H9 (cell line): Measurements from ENCODE around the gene TPBG. TPM values are rescaled to one million over a fixed set of nuclear protein-coding genes. Genes with fewer than 3 reads are reported as not detected.

Experiments used
- DNase-seq: peaks from one replicate; pipeline ENCODE4 v3.0.0-alpha.2; 2017
- H2AFZ ChIP-seq: one replicate; pipeline ENCODE4 v1.6.1; 2013; ENCODE audit warnings: mild to moderate bottlenecking, low read length, control low read depth, moderate library complexity
- H2AK5ac ChIP-seq: 2 replicates; pipeline ENCODE4 v1.6.1; 2013; ENCODE audit warnings: low read length, control low read depth, mixed read lengths; ENCODE audit not compliant: insufficient read length
- H2BK120ac ChIP-seq: one replicate; pipeline ENCODE4 v1.6.1; 2013; ENCODE audit warnings: low read depth, mild to moderate bottlenecking, low read length, control low read depth, inconsistent platforms; ENCODE audit not compliant: poor library complexity, severe bottlenecking
- H2BK12ac ChIP-seq: 2 replicates; pipeline ENCODE4 v1.6.1; 2013; ENCODE audit warnings: low read length, control low read depth, mixed read lengths, low read depth; ENCODE audit not compliant: insufficient read length
- H2BK15ac ChIP-seq: 2 replicates; pipeline ENCODE4 v1.6.1; 2013; ENCODE audit warnings: low read depth, low read length, control low read depth
- H2BK20ac ChIP-seq: one replicate; pipeline ENCODE4 v1.6.1; 2013; ENCODE audit warnings: low read depth, mild to moderate bottlenecking, low read length, control low read depth, inconsistent platforms; ENCODE audit not compliant: poor library complexity, severe bottlenecking
- H2BK5ac ChIP-seq: 2 replicates; pipeline ENCODE4 v1.6.1; 2013; ENCODE audit warnings: low read length, control low read depth, mixed read lengths; ENCODE audit not compliant: insufficient read length
- H3K14ac ChIP-seq: 2 replicates; pipeline ENCODE4 v1.6.1; 2013; ENCODE audit warnings: low read length, control low read depth; ENCODE audit not compliant: insufficient read depth
- H3K18ac ChIP-seq: 2 replicates; pipeline ENCODE4 v1.6.1; 2013; ENCODE audit warnings: low read depth, mild to moderate bottlenecking, mixed read lengths, low read length, control low read depth; ENCODE audit not compliant: insufficient read length
- H3K23ac ChIP-seq: 2 replicates; pipeline ENCODE4 v1.6.1; 2013; ENCODE audit warnings: low read length, control low read depth, mixed read lengths, low read depth; ENCODE audit not compliant: insufficient read length
- H3K23me2 ChIP-seq: 2 replicates; pipeline ENCODE4 v1.6.1; 2013; ENCODE audit warnings: low read depth, mild to moderate bottlenecking, mixed read lengths, low read length, control low read depth; ENCODE audit not compliant: insufficient read length, poor library complexity, severe bottlenecking
- H3K27ac ChIP-seq: 2 replicates; pipeline ENCODE4 v1.5.1; 2013; ENCODE audit warnings: low read length, control low read depth, mixed read lengths, low read depth; ENCODE audit not compliant: insufficient read length
- H3K27me3 ChIP-seq: 2 replicates; pipeline ENCODE4 v1.6.1; 2013; ENCODE audit warnings: low read length, control low read depth, inconsistent platforms; ENCODE audit not compliant: insufficient read depth
- H3K4ac ChIP-seq: 2 replicates; pipeline ENCODE4 v1.6.1; 2013; ENCODE audit warnings: low read depth, mild to moderate bottlenecking, control low read depth, inconsistent platforms, low read length, moderate library complexity
- H3K4me1 ChIP-seq: 2 replicates; pipeline ENCODE4 v1.6.1; 2013; ENCODE audit warnings: low read length, control low read depth, inconsistent platforms; ENCODE audit not compliant: insufficient read depth
- H3K4me2 ChIP-seq: 2 replicates; pipeline ENCODE4 v1.6.1; 2013; ENCODE audit warnings: low read length, control low read depth, mixed read lengths; ENCODE audit not compliant: insufficient read length, insufficient read depth
- H3K56ac ChIP-seq: 2 replicates; pipeline ENCODE4 v1.6.1; 2013; ENCODE audit warnings: low read depth, mild to moderate bottlenecking, mixed read lengths, low read length, control low read depth; ENCODE audit not compliant: insufficient read length
- H3K79me1 ChIP-seq: 2 replicates; pipeline ENCODE4 v1.6.1; 2013; ENCODE audit warnings: low read depth, mild to moderate bottlenecking, moderate library complexity, low read length, control low read depth, inconsistent platforms; ENCODE audit not compliant: insufficient read depth, poor library complexity, severe bottlenecking
- H3K79me2 ChIP-seq: 2 replicates; pipeline ENCODE4 v1.6.1; 2013; ENCODE audit warnings: low read length, control low read depth, inconsistent platforms; ENCODE audit not compliant: insufficient read depth
- H3K9ac ChIP-seq: 2 replicates; pipeline ENCODE4 v1.6.1; 2013; ENCODE audit warnings: low read length, control low read depth, mixed read lengths; ENCODE audit not compliant: insufficient read length; ENCODE audit errors: extremely low read depth
- H3K9me3 ChIP-seq: one replicate; pipeline ENCODE4 v1.6.1; 2013; ENCODE audit warnings: low read depth, low read length, inconsistent platforms; ENCODE audit not compliant: control insufficient read depth
- H3T11ph ChIP-seq: one replicate; pipeline ENCODE4 v1.6.1; 2013; ENCODE audit warnings: mild to moderate bottlenecking, low read length, control low read depth, inconsistent platforms
- H4K20me1 ChIP-seq: one replicate; pipeline ENCODE4 v1.6.1; 2013; ENCODE audit not compliant: control insufficient read depth, insufficient read length, insufficient read depth
- H4K5ac ChIP-seq: 2 replicates; pipeline ENCODE4 v1.6.1; 2013; ENCODE audit warnings: low read depth, mild to moderate bottlenecking, mixed read lengths, low read length, control low read depth; ENCODE audit not compliant: insufficient read length
- H4K8ac ChIP-seq: replicated peaks from 2 replicates; pipeline ENCODE4 v1.6.1; 2013; ENCODE audit warnings: low read length, control low read depth, mixed read lengths, low read depth; ENCODE audit not compliant: insufficient read length
- H4K91ac ChIP-seq: 2 replicates; pipeline ENCODE4 v1.6.1; 2013; ENCODE audit warnings: low read depth, mild to moderate bottlenecking, moderate library complexity, mixed read lengths, low read length, control low read depth; ENCODE audit not compliant: insufficient read length
- H3K27ac Mint-ChIP-seq, 3 experiments: 2 replicates in 2 of 3; 3 replicates in 1 of 3; pipeline ENCODE4 v1.8.0; 2020 to 2021; ENCODE audit warnings: mixed read lengths in 3 of 3, mild to moderate bottlenecking in 1 of 3, moderate library complexity in 1 of 3
- H3K27me3 Mint-ChIP-seq: 2 replicates; pipeline ENCODE4 v1.8.0; 2021; ENCODE audit warnings: low read depth, mild to moderate bottlenecking, moderate library complexity, mixed read lengths
- H3K36me3 Mint-ChIP-seq, 3 experiments: 2 replicates in 2 of 3; 3 replicates in 1 of 3; pipeline ENCODE4 v1.8.0; 2020 to 2021; ENCODE audit warnings: low read depth in 3 of 3, mixed read lengths in 3 of 3; ENCODE audit not compliant: insufficient read depth in 1 of 3
- H3K4me1 Mint-ChIP-seq, 2 experiments: 2 replicates each; pipeline ENCODE4 v1.8.0; 2020; ENCODE audit warnings: mixed read lengths in 2 of 2
- H3K4me3 Mint-ChIP-seq, 2 experiments: 2 replicates in 1 of 2; 3 replicates in 1 of 2; pipeline ENCODE4 v1.8.0; 2020 to 2021; ENCODE audit warnings: mild to moderate bottlenecking in 2 of 2, mixed read lengths in 2 of 2, moderate library complexity in 1 of 2
- H3K9me3 Mint-ChIP-seq, 2 experiments: 2 replicates in 1 of 2; 3 replicates in 1 of 2; pipeline ENCODE4 v1.8.0; 2020; ENCODE audit warnings: mild to moderate bottlenecking in 2 of 2, mixed read lengths in 2 of 2, moderate library complexity in 1 of 2
- WGBS: extraction: QIAGEN DNeasy Blood & Tissue Kit; methylation state at CpG from one replicate; pipeline ENCODE4 v1.1.7; 2013; ENCODE audit warnings: missing lambda C conversion rate, low lambda C conversion rate, mixed read lengths; ENCODE audit not compliant: insufficient read length; ENCODE audit errors: extremely low coverage; 5-methylcytosine and 5-hydroxymethylcytosine counted together
- total RNA-seq: library from RNA; stranded (reverse); gene quantifications from 2 replicates; pipeline ENCODE4 v1.2.1, GENCODE V29; 2021
- TF ChIP-seq, protein P1 (sequence below): fragments of 200-600 bp; sonication (generic); conservative IDR thresholded peaks from 3 replicates; pipeline ENCODE4 v1.8.0; 2021; ENCODE audit warnings: antibody characterized with exemption, mild to moderate bottlenecking

TPBG gene
- total RNA-seq, 1 experiment from 2014 or later = 19.0 TPM

DNA sequence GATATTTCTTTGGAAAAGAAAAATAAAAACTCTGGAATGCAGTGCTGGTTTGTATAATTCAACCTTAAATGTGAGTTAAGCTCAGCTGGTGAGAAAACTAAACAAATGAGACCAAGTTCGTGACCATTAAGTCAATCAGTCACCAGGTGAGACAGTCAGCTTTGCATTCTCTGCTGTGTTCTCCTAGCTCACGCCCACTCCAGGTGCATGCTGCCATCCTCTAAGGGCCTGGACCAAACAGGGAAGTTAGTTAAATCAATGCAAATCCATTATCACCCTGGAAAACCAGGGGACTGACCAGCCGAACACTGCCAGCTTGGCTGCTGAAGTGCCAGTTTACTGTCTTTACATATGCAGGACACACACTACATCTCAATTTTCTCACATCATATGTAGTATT, 7.2 kb downstream of the TPBG start:
- Histone ChIP-seq H3K23ac (no peak overlapping the region), H3K4me2 (no peak overlapping the region), H3K18ac (no peak overlapping the region), H2AFZ (no peak overlapping the region), H4K5ac (no peak overlapping the region), H3K27ac (no peak overlapping the region), H3K23me2 (no peaks in the 10 kb centered on the region), H3K9ac (no peak overlapping the region), H3K56ac (no peak overlapping the region), H4K91ac (no peak overlapping the region), H3T11ph (no peak overlapping the region), H2BK15ac (no peak overlapping the region), H3K4me1 (peaks cover 2% of the 10 kb centered on the region; the same call in 1 of the 2 replicates), H3K79me2 (no peaks in the 10 kb centered on the region; the same call in 1 of the 2 replicates), H3K9me3 (no peaks in the 10 kb centered on the region), H4K20me1 (no peaks in the 10 kb centered on the region), H2BK120ac (no peak overlapping the region), H2BK12ac (no peak overlapping the region), H2BK20ac (no peak overlapping the region), H3K79me1 (no peaks in the 10 kb centered on the region), H4K8ac (no peak overlapping the region), H3K4ac (no peak overlapping the region), H2BK5ac (no peak overlapping the region), H2AK5ac (no peak overlapping the region), H3K14ac (no peak overlapping the region), H3K27me3 (no peaks in the 10 kb centered on the region)
- Mint-ChIP-seq H3K4me1 (peaks cover 8 to 16% of the 10 kb centered on the region in 2 experiments), H3K4me3 (peak overlapping the region in 1 of 2 experiments; percentile 19; a peak in 1 of 5 replicates), H3K27me3 (no peaks in the 10 kb centered on the region), H3K27ac (no peak overlapping the region), H3K36me3 (peaks cover 7 to 14% (median 9%) of the 10 kb centered on the region in 3 experiments), H3K9me3 (peaks cover 2 to 8% of the 10 kb centered on the region in 2 experiments; a peak in 4 of 5 replicates)
- TF ChIP-seq, protein P1, sequence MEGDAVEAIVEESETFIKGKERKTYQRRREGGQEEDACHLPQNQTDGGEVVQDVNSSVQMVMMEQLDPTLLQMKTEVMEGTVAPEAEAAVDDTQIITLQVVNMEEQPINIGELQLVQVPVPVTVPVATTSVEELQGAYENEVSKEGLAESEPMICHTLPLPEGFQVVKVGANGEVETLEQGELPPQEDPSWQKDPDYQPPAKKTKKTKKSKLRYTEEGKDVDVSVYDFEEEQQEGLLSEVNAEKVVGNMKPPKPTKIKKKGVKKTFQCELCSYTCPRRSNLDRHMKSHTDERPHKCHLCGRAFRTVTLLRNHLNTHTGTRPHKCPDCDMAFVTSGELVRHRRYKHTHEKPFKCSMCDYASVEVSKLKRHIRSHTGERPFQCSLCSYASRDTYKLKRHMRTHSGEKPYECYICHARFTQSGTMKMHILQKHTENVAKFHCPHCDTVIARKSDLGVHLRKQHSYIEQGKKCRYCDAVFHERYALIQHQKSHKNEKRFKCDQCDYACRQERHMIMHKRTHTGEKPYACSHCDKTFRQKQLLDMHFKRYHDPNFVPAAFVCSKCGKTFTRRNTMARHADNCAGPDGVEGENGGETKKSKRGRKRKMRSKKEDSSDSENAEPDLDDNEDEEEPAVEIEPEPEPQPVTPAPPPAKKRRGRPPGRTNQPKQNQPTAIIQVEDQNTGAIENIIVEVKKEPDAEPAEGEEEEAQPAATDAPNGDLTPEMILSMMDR = no peak
- no CpG with 5 or more reads among the region's 3 CpGs for WGBS
- DNase-seq = peak; percentile 34
